ENCODE measurements around the gene SDC1. TPM values are rescaled to one million over a fixed set of nuclear protein-coding genes. Genes with fewer than 3 reads are reported as not detected.
"Not testable (repeated sequence)": the region's sequence is repeated elsewhere in the genome, so short reads cannot be mapped to it uniquely, and the experiment has no call there.

The SDC1 gene
- total RNA-seq, 4 donors from 2014 or later = 25.6 to 343 (median 197) TPM

DNA sequence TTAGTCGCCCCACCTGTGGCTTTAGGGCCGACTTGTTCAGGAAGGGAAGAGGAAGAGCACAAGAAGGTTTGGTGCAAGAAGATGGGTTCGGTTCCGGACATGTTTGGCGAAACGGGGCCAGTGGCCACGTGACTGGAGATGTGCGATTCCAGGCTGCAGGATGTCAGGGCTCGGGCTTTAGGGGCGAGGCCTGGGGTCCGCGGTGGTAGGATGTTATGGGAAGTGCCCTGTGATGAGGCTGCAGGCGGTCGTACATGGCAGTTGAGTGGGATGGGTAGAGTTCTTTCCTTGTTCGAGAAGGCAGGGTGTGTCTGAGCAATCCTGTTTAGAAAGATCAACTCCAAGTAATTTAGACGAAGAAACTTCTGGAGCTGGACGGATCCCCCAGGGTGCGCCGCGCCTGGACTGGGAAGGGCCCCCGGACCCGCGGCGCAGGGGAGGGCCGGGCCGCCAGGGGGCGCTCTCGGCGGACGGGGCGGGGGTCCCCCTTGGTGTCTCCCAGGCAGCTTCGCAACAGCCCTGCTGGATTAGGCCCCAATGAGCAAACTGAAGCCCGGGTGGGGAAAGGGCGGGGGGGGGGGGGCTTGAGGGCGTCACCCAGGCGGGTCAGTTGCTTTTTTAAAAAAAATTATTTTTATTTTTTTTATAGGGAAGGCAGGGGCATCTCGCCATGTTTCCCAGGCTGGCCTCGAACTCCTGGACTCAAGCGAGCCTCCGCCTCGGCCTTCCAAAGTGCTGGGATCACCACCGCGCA, 17.2 kb upstream of the SDC1 start:
- Histone ChIP-seq H3K27me3 (no peaks in the 10 kb centered on the region), H3K27ac (no peak overlapping the region)
- no peak for DNase-seq

DNA sequence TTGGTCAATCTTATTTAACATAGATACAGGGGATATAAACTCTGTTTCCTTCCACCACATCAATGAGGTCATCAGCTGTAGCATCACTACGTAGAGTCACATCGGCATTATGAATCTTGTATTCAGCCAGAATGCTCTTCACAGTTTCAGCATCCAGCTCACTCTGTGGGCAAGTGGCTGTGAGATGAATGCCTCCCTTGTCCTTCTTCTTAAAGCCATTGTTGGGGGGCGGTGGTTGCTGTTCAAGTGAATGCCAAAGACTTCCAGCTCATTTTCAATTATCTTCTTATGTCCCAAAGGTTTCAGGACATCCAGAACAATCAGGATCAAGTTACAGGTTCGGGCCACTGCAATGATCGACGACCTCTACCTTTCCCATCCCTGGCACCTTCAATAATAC, 15.4 kb upstream of the SDC1 start:
- not testable (repeated sequence) for H3K36me3 ChIP-seq, H3K27me3 ChIP-seq, H3K27ac ChIP-seq, DNase-seq, H3K4me3 ChIP-seq, H3K9me3 ChIP-seq
- H3K4me1 ChIP-seq = peaks cover 0 to 15% (median 0%) of the 10 kb centered on the region in 4 donors

More for the DNA sequence above, 17.2 kb upstream of the SDC1 start:
- Histone ChIP-seq H3K9me3 (no peaks in the 10 kb centered on the region), H3K4me3 (no peak overlapping the region), H3K36me3 (peaks cover 0 to 3% (median 0%) of the 10 kb centered on the region in 3 donors), H3K4me1 (peaks cover 0 to 4% (median 0%) of the 10 kb centered on the region in 4 donors)
- no peak for TF ChIP-seq POLR2A (IDR thresholded peaks at IDR 0.05)
- TF ChIP-seq, protein P1, sequence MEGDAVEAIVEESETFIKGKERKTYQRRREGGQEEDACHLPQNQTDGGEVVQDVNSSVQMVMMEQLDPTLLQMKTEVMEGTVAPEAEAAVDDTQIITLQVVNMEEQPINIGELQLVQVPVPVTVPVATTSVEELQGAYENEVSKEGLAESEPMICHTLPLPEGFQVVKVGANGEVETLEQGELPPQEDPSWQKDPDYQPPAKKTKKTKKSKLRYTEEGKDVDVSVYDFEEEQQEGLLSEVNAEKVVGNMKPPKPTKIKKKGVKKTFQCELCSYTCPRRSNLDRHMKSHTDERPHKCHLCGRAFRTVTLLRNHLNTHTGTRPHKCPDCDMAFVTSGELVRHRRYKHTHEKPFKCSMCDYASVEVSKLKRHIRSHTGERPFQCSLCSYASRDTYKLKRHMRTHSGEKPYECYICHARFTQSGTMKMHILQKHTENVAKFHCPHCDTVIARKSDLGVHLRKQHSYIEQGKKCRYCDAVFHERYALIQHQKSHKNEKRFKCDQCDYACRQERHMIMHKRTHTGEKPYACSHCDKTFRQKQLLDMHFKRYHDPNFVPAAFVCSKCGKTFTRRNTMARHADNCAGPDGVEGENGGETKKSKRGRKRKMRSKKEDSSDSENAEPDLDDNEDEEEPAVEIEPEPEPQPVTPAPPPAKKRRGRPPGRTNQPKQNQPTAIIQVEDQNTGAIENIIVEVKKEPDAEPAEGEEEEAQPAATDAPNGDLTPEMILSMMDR (IDR thresholded peaks at IDR 0.05) = peak in 4 of 6 experiments; percentile 14 to 37 (median 34)

DNA sequence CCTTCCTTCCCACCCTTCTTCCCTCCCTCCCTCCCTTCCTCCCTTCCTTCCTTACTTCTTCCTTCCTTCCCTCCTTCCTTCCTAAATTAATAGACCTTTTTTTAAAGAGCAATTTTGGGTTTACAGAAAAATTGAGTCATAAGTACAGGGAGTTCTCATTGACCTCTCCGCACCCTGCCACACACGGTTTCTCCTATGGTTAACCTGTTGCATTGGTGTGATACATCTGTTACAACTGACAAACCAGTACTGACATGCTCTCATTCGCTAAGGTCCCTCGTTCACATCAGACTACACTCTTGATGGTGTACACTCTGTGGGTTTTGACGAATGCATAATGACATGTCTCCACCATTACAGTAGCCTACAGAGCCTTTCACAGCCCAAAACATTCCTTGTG, 11.6 kb upstream of the SDC1 start:
- no peaks in the 10 kb centered on the region for H3K9me3 ChIP-seq
- no peak for DNase-seq

DNA sequence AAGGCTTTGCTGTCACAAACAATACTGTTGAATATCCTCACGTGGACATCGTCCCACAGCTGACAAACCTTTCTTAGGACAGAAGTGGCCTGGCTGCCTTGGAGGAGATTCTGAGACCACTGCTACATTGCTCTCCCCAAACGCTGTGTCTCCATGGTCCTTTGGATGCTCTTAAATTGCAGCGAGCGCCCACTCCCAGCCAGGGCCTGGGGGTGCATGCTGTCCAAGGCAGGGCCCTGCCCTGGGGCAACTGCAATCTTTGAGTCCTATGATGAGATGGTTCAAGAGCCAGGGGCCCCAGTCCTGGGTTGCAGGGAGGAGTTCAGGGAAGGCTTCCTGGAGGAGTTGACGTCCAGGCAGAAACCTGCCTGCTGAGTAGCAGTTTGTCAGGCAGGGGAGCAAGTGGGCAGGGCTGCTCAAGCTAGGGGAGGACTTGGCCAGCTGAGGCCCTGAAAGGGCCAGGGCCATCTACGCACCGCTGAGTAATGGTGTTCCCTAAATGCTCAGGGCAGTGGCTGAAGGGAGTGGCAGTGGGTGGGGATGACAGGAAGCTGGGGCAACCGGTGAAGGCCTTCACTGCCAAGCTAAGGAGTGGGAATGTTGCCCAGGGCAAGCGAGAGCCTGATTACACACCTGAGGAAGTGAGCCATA, 10.8 kb upstream of the SDC1 start:
- Histone ChIP-seq H3K9me3 (no peaks in the 10 kb centered on the region), H3K4me3 (no peak overlapping the region), H3K27me3 (no peaks in the 10 kb centered on the region), H3K36me3 (no peaks in the 10 kb centered on the region), H3K4me1 (peaks cover 0 to 18% (median 0%) of the 10 kb centered on the region in 4 donors), H3K27ac (peak overlapping the region in 1 of 4 donors; percentile 28)
- TF ChIP-seq POLR2A (IDR thresholded peaks at IDR 0.05) = no peak
- TF ChIP-seq, protein P1 (IDR thresholded peaks at IDR 0.05) = no peak
- DNase-seq = peak in 2 of 3 donors; percentile 75 to 85

More for the DNA sequence above, 11.6 kb upstream of the SDC1 start:
- peaks cover 0 to 13% (median 0%) of the 10 kb centered on the region in 4 donors for H3K4me1 ChIP-seq
- H3K27ac ChIP-seq = no peak overlapping the region
- no peaks in the 10 kb centered on the region for H3K36me3 ChIP-seq
- H3K27me3 ChIP-seq = no peaks in the 10 kb centered on the region
- TF ChIP-seq POLR2A (IDR thresholded peaks at IDR 0.05) = no peak
- TF ChIP-seq, protein P1 (IDR thresholded peaks at IDR 0.05) = no peak
- H3K4me3 ChIP-seq = no peak overlapping the region

DNA sequence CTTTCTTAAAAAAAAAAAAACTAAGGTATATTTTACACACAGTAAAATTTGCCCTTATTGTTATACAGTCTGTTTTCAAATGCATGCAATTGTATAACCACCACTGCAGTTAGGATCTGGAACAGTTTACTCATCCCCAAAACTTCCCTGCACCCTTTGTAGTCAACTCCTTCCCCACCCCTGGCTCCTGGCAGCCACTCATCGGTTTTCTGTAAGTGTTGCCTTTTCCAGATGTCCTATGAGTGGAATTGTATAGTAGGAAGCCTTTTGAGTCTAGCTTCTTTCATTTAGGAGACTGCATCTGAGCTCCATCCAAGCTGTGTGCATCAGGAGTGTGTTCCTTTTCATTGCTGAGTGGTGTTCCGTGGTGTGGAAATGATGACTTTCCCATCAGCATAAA, 9.7 kb upstream of the SDC1 start:
- not testable (repeated sequence) for H3K9me3 ChIP-seq, H3K4me3 ChIP-seq, H3K27me3 ChIP-seq, H3K27ac ChIP-seq, DNase-seq, H3K36me3 ChIP-seq
- peaks cover 0 to 18% (median 0%) of the 10 kb centered on the region in 4 donors for H3K4me1 ChIP-seq

DNA sequence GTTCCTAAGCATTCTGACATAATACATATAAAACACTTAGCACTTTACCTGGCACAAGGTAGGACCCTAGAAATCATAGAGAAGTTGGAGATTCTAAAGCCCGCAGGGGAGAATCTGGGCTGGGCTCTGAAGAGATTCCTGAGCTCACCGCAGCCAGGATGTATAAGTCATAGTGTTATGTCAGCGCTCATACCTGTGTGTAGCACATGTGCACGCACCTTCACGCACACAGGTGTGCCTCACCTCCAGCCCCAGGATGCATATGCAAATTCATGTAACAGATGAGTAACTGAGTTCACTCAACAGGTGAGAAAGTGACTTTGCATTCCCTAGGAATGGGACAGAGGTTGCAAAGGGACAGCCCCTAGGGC, 7.9 kb upstream of the SDC1 start:
- TF ChIP-seq, protein P1 (IDR thresholded peaks at IDR 0.05) = no peak
- TF ChIP-seq POLR2A (IDR thresholded peaks at IDR 0.05) = no peak
- H3K4me1 ChIP-seq = peaks cover 0 to 18% (median 0%) of the 10 kb centered on the region in 4 donors
- H3K4me3 ChIP-seq = no peak overlapping the region
- DNase-seq = no peak
- H3K9me3 ChIP-seq = no peaks in the 10 kb centered on the region
- no peaks in the 10 kb centered on the region for H3K36me3 ChIP-seq
- H3K27ac ChIP-seq = no peak overlapping the region
- no peaks in the 10 kb centered on the region for H3K27me3 ChIP-seq
